PC-9 (cell line): ENCODE measurements around the gene INPP5A. TPM values are rescaled to one million over a fixed set of nuclear protein-coding genes. Genes with fewer than 3 reads are reported as not detected.

ENCODE experiments used
- BruUV-seq: library from RNA; stranded (reverse); fragments of 400-500 nt; replicated peaks from 2 replicates; lab custom pipeline; 2021; lab: Mats Ljungman, UMichigan
- CTCF ChIA-PET: fragments of 300-600 bp; sonication (Branson Sonifier 250); formaldehyde crosslinking; loops from one replicate; lab custom pipeline; 2022; ENCODE audit warnings: antibody characterized with exemption; lab: Charles Lee
- POLR2A ChIA-PET: fragments of 300-600 bp; sonication (Branson Sonifier 250); formaldehyde crosslinking; loops from one replicate; lab custom pipeline; 2022; ENCODE audit warnings: antibody characterized with exemption; ENCODE audit not compliant: unreplicated experiment; lab: Charles Lee
- DNase-seq, 2 experiments: peaks; one replicate each; pipeline versions ENCODE4 v3.0.0 to v3.0.0-alpha.2; 2015 to 2022; ENCODE audit warnings: mixed read lengths in 1 of 2
- H2AFZ ChIP-seq: fragments of 200-600 bp; sonication (generic); 2 replicates; pipeline ENCODE4 v1.8.1; 2017; ENCODE audit warnings: antibody characterized with exemption
- H3F3A ChIP-seq: fragments of 200-600 bp; sonication (generic); 2 replicates; pipeline ENCODE4 v1.8.1; 2017; ENCODE audit warnings: antibody characterized with exemption, mild to moderate bottlenecking, low read depth; ENCODE audit not compliant: insufficient read depth
- H3K27ac ChIP-seq: fragments of 200-600 bp; sonication (generic); 2 replicates; pipeline ENCODE4 v1.6.1; 2016; ENCODE audit warnings: mixed run types
- H3K27me3 ChIP-seq: fragments of 200-600 bp; sonication (generic); 2 replicates; pipeline ENCODE4 v1.6.1; 2016; ENCODE audit warnings: low read depth, mixed run types; ENCODE audit not compliant: insufficient read depth
- H3K36me3 ChIP-seq: fragments of 200-600 bp; sonication (generic); 2 replicates; pipeline ENCODE4 v1.6.1; 2016; ENCODE audit warnings: low read depth, mixed run types
- H3K4me1 ChIP-seq: fragments of 200-600 bp; sonication (generic); replicated peaks from 2 replicates; pipeline ENCODE4 v1.6.1; 2016; ENCODE audit warnings: mixed run types; ENCODE audit not compliant: insufficient read depth
- H3K4me2 ChIP-seq: fragments of 200-600 bp; sonication (generic); 2 replicates; pipeline ENCODE4 v1.6.1; 2017; ENCODE audit warnings: mixed run types
- H3K4me3 ChIP-seq: fragments of 200-600 bp; sonication (generic); 2 replicates; pipeline ENCODE4 v1.6.1; 2016; ENCODE audit warnings: mixed run types
- H3K79me2 ChIP-seq: fragments of 200-600 bp; sonication (generic); 2 replicates; pipeline ENCODE4 v1.6.1; 2017; ENCODE audit warnings: low read depth, mixed run types
- H3K9me2 ChIP-seq: fragments of 200-600 bp; sonication (generic); 2 replicates; pipeline ENCODE4 v1.8.1; 2017; ENCODE audit warnings: mild to moderate bottlenecking; ENCODE audit not compliant: insufficient read depth
- H3K9me3 ChIP-seq: fragments of 200-600 bp; sonication (generic); 2 replicates; pipeline ENCODE4 v1.8.1; 2016; ENCODE audit warnings: low read depth; ENCODE audit not compliant: insufficient read depth
- H4K20me1 ChIP-seq: fragments of 200-600 bp; sonication (generic); 2 replicates; pipeline ENCODE4 v1.8.1; 2017; ENCODE audit not compliant: insufficient read depth
- EZH2 ChIP-seq: fragments of 200-600 bp; sonication (generic); IDR thresholded peaks from 2 replicates; pipeline ENCODE4 v1.8.0; 2017; ENCODE audit warnings: antibody characterized with exemption, low read depth
- intact Hi-C: fragments of 100-400 bp; cut with micrococcal nuclease; formaldehyde crosslinking; loops from one replicate; pipeline ENCODE4 v1.10.0; 2022; ENCODE audit not compliant: unreplicated experiment
- total RNA-seq: library from RNA; stranded (reverse); gene quantifications from 2 replicates; pipeline ENCODE4 v1.2.3, GENCODE V29; 2021
- TF ChIP-seq, protein P1 (sequence below): fragments of 200-600 bp; sonication (generic); conservative IDR thresholded peaks from 2 replicates; pipeline ENCODE4 v1.6.1; 2017; ENCODE audit warnings: mixed run types, antibody characterized with exemption, mild to moderate bottlenecking, moderate library complexity

INPP5A gene
- total RNA-seq, 1 experiment from 2014 or later: 18.4 TPM

DNA sequence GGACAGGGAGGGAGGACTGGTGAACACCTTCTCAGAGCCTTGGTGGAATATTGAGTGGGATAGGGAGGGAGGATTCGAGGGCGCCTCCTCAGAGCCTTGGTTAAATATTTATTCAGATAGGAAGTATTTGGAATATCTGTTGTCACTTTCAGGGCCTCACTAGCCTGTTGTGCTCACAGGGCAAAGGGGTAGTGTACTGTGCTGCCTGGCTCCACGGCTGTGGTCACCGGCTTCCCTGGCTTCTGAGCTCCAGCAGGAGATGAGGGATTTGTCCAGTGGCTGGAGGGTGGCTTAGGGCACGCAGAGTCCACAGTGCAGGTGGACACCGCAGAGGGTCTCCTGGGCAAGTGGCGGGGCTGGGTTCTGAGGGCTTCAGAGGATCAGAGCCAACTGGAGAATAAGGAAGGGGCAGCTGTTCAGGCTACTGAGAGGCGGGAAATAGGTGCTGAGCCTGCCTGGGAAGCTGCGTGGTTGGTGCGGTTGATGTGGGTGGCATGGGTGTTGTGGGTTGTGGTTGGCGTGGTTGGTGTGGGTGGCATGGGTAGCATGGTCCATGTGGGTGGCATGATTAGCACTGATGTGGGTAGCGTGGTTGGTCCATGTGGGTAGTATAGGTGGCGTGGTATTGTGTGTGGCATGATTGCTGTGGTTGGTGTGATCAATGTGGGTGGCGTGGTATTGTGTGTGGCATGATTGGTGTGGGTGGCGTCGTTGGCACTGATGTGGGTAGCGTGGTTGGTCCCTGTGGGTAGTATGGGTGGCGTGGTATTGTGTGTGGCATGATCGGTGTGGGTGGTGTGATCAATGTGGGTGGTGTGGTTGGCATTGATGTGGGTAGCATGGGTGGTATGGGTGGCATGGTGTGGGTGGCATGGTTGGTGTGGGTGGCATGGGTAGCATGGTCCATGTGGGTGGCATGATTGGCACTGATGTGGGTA is 16.7 kb downstream of the INPP5A start:
- Histone ChIP-seq H3K9me3 (no peaks in the 10 kb centered on the region), H4K20me1 (peaks cover 2% of the 10 kb centered on the region; the same call in 1 of the 2 replicates), H3K9me2 (no peaks in the 10 kb centered on the region), H3K27ac (no peak overlapping the region), H3K27me3 (no peaks in the 10 kb centered on the region), H3K79me2 (no peaks in the 10 kb centered on the region), H3K4me3 (no peak overlapping the region), H3K36me3 (no peaks in the 10 kb centered on the region), H2AFZ (no peak overlapping the region), H3K4me2 (no peak overlapping the region), H3F3A (no peaks in the 10 kb centered on the region), H3K4me1 (no peaks in the 10 kb centered on the region)
- ChIA-PET POLR2A (no interaction called here), CTCF (no interaction called here)
- TF ChIP-seq EZH2: no peak
- TF ChIP-seq, protein P1, sequence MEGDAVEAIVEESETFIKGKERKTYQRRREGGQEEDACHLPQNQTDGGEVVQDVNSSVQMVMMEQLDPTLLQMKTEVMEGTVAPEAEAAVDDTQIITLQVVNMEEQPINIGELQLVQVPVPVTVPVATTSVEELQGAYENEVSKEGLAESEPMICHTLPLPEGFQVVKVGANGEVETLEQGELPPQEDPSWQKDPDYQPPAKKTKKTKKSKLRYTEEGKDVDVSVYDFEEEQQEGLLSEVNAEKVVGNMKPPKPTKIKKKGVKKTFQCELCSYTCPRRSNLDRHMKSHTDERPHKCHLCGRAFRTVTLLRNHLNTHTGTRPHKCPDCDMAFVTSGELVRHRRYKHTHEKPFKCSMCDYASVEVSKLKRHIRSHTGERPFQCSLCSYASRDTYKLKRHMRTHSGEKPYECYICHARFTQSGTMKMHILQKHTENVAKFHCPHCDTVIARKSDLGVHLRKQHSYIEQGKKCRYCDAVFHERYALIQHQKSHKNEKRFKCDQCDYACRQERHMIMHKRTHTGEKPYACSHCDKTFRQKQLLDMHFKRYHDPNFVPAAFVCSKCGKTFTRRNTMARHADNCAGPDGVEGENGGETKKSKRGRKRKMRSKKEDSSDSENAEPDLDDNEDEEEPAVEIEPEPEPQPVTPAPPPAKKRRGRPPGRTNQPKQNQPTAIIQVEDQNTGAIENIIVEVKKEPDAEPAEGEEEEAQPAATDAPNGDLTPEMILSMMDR: no peak
- no TSS peak for BruUV-seq
- intact Hi-C loops: no loop called here
- DNase-seq: no peak

DNA sequence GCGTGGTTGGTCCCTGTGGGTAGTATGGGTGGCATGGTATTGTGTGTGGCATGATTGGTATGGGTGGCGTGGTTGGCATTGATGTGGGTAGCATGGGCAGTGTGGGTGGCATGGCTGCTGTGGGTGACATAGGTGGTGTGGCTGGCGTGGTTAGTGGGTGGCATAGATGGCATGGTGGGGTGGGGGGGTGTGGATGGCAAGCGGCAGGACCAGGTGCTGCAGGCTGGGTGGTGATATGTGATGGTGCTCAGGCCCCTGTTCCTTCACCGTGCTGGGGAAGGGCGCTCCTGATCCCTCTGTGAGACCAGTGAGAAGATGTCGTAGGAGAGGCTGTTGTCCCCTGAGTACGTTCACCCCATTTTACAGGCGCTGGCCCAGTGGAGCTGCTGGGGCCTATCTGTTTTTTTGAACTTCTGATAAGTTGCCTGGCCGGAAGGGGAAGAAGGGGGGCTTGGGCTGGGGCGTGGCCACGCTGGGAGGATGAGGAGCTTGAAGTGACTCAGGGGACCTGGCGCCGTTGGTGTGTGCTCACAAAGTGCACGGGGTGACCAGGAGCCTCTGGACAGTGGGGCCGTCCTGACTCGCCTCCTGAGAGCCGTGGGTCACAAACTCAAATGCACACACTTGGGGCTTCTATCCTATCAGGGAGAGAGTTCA is 17.5 kb downstream of the INPP5A start:
- BruUV-seq: no TSS peak
- ChIA-PET POLR2A (no interaction called here), CTCF (no interaction called here)
- TF ChIP-seq, protein P1: no peak
- no peak for TF ChIP-seq EZH2
- Histone ChIP-seq H3K27ac (no peak overlapping the region), H3K4me1 (no peaks in the 10 kb centered on the region), H3K4me3 (no peak overlapping the region), H3K36me3 (no peaks in the 10 kb centered on the region), H3K4me2 (no peak overlapping the region), H3K27me3 (no peaks in the 10 kb centered on the region), H3K79me2 (no peaks in the 10 kb centered on the region), H4K20me1 (no peaks in the 10 kb centered on the region), H3K9me2 (no peaks in the 10 kb centered on the region), H2AFZ (no peak overlapping the region), H3F3A (no peaks in the 10 kb centered on the region), H3K9me3 (no peaks in the 10 kb centered on the region)
- intact Hi-C loops: no loop called here
- no peak for DNase-seq

DNA sequence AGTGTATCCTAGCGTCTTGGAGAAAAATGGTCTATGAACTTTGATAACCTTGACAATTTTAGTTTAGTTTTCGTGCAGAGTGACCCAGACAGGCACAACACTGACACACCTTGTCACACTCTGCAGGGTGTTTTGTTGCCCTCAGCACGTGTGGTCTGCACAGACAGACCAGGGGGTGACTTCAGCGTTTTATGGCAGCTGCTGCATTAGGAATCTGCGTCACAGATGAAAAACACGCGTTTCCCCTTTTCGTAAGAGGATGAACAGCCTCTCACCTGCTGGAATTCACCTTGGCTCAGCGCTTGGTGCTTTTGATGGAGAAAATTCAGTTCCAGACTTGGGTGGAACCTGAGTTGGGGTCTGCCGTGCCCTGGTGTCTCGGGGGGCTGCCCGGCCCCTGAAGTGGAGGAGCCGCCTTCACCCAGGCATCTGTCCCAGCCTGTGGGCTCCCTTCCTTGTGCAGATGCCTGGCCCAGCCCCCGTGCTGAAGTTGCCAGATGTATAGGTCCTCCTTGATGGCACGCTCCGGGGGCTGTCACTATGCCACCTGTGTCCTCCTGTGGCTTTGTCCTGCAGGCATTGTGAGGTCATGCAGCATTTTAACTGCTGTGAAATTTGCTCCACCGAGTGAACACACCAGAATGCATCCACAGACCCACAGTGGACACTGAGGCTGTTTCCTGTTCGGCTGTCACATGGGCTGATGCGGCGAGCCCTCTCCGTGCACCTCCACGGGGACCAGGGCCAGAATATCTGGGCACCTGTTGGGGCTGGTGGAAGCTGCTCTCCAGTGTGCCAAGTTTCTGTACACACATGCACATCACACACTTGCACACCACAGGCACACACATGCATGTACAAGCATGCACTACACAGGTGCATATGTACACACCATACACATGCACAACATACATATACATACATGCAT is 18.3 kb downstream of the INPP5A start:
- no peak overlapping the region for H3K4me2 ChIP-seq
- H3K27ac ChIP-seq: no peak overlapping the region
- no peaks in the 10 kb centered on the region for H3K27me3 ChIP-seq
- DNase-seq: no peak
- intact Hi-C loops: no loop called here
- H3F3A ChIP-seq: no peaks in the 10 kb centered on the region
- no peaks in the 10 kb centered on the region for H3K9me2 ChIP-seq
- TF ChIP-seq, protein P1: no peak
- TF ChIP-seq EZH2: no peak
- ChIA-PET CTCF (no interaction called here), POLR2A (no interaction called here)
- H2AFZ ChIP-seq: no peak overlapping the region
- H3K36me3 ChIP-seq: no peaks in the 10 kb centered on the region
- no peaks in the 10 kb centered on the region for H3K9me3 ChIP-seq
- H4K20me1 ChIP-seq: no peaks in the 10 kb centered on the region
- H3K79me2 ChIP-seq: no peaks in the 10 kb centered on the region
- BruUV-seq: no TSS peak
- no peak overlapping the region for H3K4me3 ChIP-seq
- no peaks in the 10 kb centered on the region for H3K4me1 ChIP-seq
